Measurements from ENCODE around the gene PSMA3. TPM values are rescaled to one million over a fixed set of nuclear protein-coding genes. Genes with fewer than 3 reads are reported as not detected.

PSMA3 gene
- polyA plus RNA-seq, 1 donor from 2014 or later: 198 TPM

DNA sequence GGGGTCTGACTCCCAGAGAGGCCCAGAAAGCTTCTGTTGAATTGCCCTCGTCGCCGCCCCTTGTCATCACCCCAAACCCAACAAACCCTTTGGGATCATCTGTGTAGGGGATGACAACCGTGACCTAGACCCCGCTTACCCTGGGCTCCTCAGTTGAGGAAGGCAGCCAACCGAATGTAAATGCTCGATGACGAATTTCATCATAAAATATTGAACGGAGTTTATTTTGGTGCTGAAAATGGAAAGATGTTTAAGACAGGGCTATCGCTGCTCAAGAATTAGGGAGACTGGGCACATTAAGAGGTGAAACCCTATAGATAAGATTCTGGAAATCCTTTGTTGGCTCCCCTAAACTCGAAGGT, 44.2 kb upstream of the PSMA3 start:
- H2AFZ ChIP-seq (ENCODE audit: low read depth, low read length): peak overlapping the region; percentile 37
- H3K4me2 ChIP-seq (ENCODE audit: low read length): peak overlapping the region; percentile 71
- peak overlapping the region; percentile 84 for H3K9ac ChIP-seq (ENCODE audit: low read length)
- H3K4me3 ChIP-seq (ENCODE audit: low read length): peak overlapping the region; percentile 69
- H3F3A ChIP-seq (ENCODE audit: insufficient read depth, low read length, poor library complexity, severe bottlenecking): no peaks in the 10 kb centered on the region
- H3K79me2 ChIP-seq (replicated peaks; ENCODE audit: insufficient read depth, low read length): peaks cover 24% of the 10 kb centered on the region
- H3K27me3 ChIP-seq (ENCODE audit: insufficient read depth, low read depth, low read length): no peaks in the 10 kb centered on the region
- no peaks in the 10 kb centered on the region for H3K36me3 ChIP-seq (ENCODE audit: insufficient read depth, low read length)
- H4K20me1 ChIP-seq (ENCODE audit: insufficient read depth): no peaks in the 10 kb centered on the region
- H3K27ac ChIP-seq (ENCODE audit: low read length): peak overlapping the region; percentile 82
- H3K9me2 ChIP-seq (ENCODE audit: insufficient read depth, low read length): no peaks in the 10 kb centered on the region
- no peaks in the 10 kb centered on the region for H3K9me3 ChIP-seq (ENCODE audit: low read length)
- TF ChIP-seq EP300 (conservative IDR thresholded peaks at IDR 0.05; ENCODE audit: poor library complexity, severe bottlenecking) (no peak), RAD21 (conservative IDR thresholded peaks at IDR 0.05) (no peak), MXI1 (conservative IDR thresholded peaks at IDR 0.05; ENCODE audit: poor library complexity, severe bottlenecking) (no peak), EZH2 (IDR thresholded peaks at IDR 0.05; ENCODE audit: borderline replicate concordance, insufficient read depth, low read length, poor library complexity, severe bottlenecking) (no peak), POLR2AphosphoS5 (IDR thresholded peaks at IDR 0.05) (no peak), SMC3 (conservative IDR thresholded peaks at IDR 0.05; ENCODE audit: poor library complexity) (peak; percentile 6), TAF1 (IDR thresholded peaks at IDR 0.05; ENCODE audit: low read depth) (peak; percentile 48)
- TF ChIP-seq, protein P1, sequence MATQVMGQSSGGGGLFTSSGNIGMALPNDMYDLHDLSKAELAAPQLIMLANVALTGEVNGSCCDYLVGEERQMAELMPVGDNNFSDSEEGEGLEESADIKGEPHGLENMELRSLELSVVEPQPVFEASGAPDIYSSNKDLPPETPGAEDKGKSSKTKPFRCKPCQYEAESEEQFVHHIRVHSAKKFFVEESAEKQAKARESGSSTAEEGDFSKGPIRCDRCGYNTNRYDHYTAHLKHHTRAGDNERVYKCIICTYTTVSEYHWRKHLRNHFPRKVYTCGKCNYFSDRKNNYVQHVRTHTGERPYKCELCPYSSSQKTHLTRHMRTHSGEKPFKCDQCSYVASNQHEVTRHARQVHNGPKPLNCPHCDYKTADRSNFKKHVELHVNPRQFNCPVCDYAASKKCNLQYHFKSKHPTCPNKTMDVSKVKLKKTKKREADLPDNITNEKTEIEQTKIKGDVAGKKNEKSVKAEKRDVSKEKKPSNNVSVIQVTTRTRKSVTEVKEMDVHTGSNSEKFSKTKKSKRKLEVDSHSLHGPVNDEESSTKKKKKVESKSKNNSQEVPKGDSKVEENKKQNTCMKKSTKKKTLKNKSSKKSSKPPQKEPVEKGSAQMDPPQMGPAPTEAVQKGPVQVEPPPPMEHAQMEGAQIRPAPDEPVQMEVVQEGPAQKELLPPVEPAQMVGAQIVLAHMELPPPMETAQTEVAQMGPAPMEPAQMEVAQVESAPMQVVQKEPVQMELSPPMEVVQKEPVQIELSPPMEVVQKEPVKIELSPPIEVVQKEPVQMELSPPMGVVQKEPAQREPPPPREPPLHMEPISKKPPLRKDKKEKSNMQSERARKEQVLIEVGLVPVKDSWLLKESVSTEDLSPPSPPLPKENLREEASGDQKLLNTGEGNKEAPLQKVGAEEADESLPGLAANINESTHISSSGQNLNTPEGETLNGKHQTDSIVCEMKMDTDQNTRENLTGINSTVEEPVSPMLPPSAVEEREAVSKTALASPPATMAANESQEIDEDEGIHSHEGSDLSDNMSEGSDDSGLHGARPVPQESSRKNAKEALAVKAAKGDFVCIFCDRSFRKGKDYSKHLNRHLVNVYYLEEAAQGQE (IDR thresholded peaks at IDR 0.05; ENCODE audit: borderline replicate concordance): peak; percentile 69
- TF ChIP-seq, protein P2, sequence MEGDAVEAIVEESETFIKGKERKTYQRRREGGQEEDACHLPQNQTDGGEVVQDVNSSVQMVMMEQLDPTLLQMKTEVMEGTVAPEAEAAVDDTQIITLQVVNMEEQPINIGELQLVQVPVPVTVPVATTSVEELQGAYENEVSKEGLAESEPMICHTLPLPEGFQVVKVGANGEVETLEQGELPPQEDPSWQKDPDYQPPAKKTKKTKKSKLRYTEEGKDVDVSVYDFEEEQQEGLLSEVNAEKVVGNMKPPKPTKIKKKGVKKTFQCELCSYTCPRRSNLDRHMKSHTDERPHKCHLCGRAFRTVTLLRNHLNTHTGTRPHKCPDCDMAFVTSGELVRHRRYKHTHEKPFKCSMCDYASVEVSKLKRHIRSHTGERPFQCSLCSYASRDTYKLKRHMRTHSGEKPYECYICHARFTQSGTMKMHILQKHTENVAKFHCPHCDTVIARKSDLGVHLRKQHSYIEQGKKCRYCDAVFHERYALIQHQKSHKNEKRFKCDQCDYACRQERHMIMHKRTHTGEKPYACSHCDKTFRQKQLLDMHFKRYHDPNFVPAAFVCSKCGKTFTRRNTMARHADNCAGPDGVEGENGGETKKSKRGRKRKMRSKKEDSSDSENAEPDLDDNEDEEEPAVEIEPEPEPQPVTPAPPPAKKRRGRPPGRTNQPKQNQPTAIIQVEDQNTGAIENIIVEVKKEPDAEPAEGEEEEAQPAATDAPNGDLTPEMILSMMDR (IDR thresholded peaks at IDR 0.05; ENCODE audit: poor library complexity, severe bottlenecking): no peak

DNA sequence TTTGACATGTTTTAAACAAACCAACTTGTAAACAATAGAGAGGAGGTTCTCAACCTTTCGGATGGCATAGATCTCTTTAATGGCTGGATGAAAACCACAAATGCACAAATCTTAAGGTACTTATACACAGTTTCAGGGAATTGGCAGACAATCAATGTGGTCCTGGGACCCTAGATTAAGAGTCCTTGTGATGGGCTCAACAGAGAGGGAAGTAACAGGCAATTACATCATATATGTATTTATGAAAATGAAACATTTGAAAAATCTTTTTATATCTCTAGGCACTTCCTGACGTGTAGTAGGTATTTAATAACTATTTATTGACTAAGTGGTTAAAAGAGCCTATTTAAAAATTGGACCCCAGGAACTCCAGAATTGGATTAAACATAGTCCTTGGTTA, 43.8 kb upstream of the PSMA3 start:
- Histone ChIP-seq H3K4me2 (ENCODE audit: low read length) (peak overlapping the region; percentile 71), H3K9me2 (ENCODE audit: insufficient read depth, low read length) (no peaks in the 10 kb centered on the region), H3K9ac (ENCODE audit: low read length) (peak overlapping the region; percentile 84), H3K4me3 (ENCODE audit: low read length) (peak overlapping the region; percentile 69), H3F3A (ENCODE audit: insufficient read depth, low read length, poor library complexity, severe bottlenecking) (no peaks in the 10 kb centered on the region), H3K27me3 (ENCODE audit: insufficient read depth, low read depth, low read length) (no peaks in the 10 kb centered on the region), H4K20me1 (ENCODE audit: insufficient read depth) (no peaks in the 10 kb centered on the region), H2AFZ (ENCODE audit: low read depth, low read length) (peak overlapping the region; percentile 37), H3K9me3 (ENCODE audit: low read length) (no peaks in the 10 kb centered on the region), H3K36me3 (ENCODE audit: insufficient read depth, low read length) (no peaks in the 10 kb centered on the region), H3K27ac (ENCODE audit: low read length) (peak overlapping the region; percentile 82), H3K79me2 (replicated peaks; ENCODE audit: insufficient read depth, low read length) (peaks cover 24% of the 10 kb centered on the region)
- TF ChIP-seq POLR2AphosphoS5 (IDR thresholded peaks at IDR 0.05): no peak

DNA sequence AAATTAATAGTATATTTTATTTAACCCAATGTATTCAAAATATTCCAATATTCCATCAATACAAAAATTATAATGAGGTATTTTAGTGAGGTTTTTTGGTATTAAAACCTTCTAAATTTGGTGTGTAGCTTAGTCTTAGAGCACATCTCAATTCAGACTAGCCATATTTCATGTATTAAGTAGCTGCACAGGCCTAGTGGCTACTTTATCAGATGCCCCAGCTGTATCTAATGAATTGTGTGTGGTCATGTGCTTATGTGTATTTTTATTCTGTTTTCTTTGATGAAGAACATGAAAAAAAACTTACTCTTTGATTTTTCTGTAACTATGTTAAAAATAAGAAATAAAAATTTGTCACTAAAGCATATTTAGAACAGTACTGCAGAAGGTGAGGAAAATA, 31.5 kb upstream of the PSMA3 start:
- Histone ChIP-seq H3K79me2 (replicated peaks; ENCODE audit: insufficient read depth, low read length) (no peaks in the 10 kb centered on the region), H3K9ac (ENCODE audit: low read length) (no peak overlapping the region), H3K4me2 (ENCODE audit: low read length) (no peak overlapping the region), H3F3A (ENCODE audit: insufficient read depth, low read length, poor library complexity, severe bottlenecking) (no peaks in the 10 kb centered on the region), H3K27ac (ENCODE audit: low read length) (no peak overlapping the region), H3K9me3 (ENCODE audit: low read length) (no peaks in the 10 kb centered on the region), H3K9me2 (ENCODE audit: insufficient read depth, low read length) (no peaks in the 10 kb centered on the region), H3K36me3 (ENCODE audit: insufficient read depth, low read length) (peaks cover 10% of the 10 kb centered on the region), H2AFZ (ENCODE audit: low read depth, low read length) (no peak overlapping the region), H4K20me1 (ENCODE audit: insufficient read depth) (no peaks in the 10 kb centered on the region), H3K4me3 (ENCODE audit: low read length) (no peak overlapping the region), H3K27me3 (ENCODE audit: insufficient read depth, low read depth, low read length) (no peaks in the 10 kb centered on the region)
- TF ChIP-seq RAD21 (conservative IDR thresholded peaks at IDR 0.05) (no peak), POLR2AphosphoS5 (IDR thresholded peaks at IDR 0.05) (no peak), MXI1 (conservative IDR thresholded peaks at IDR 0.05; ENCODE audit: poor library complexity, severe bottlenecking) (no peak), TAF1 (IDR thresholded peaks at IDR 0.05; ENCODE audit: low read depth) (no peak), EZH2 (IDR thresholded peaks at IDR 0.05; ENCODE audit: borderline replicate concordance, insufficient read depth, low read length, poor library complexity, severe bottlenecking) (no peak), SMC3 (conservative IDR thresholded peaks at IDR 0.05; ENCODE audit: poor library complexity) (no peak), EP300 (conservative IDR thresholded peaks at IDR 0.05; ENCODE audit: poor library complexity, severe bottlenecking) (no peak)
- TF ChIP-seq, protein P2 (IDR thresholded peaks at IDR 0.05; ENCODE audit: poor library complexity, severe bottlenecking): no peak
- TF ChIP-seq, protein P1 (IDR thresholded peaks at IDR 0.05; ENCODE audit: borderline replicate concordance): no peak
